GM21515 (cell line): Measurements from ENCODE around the gene RDH16.
"Not testable (repeated sequence)": the region's sequence is repeated elsewhere in the genome, so short reads cannot be mapped to it uniquely, and the experiment has no call there.

Experiments used
- ATAC-seq: cut with Tn5 transposase; IDR thresholded peaks from one replicate; pipeline ENCODE4 v1.9.1; 2021; ENCODE audit not compliant: unreplicated experiment

RDH16 gene

GRCh38 chr12:56927281-56927680 lies 30.1 kb downstream of the RDH16 start:
- ATAC-seq: no peak

DNA sequence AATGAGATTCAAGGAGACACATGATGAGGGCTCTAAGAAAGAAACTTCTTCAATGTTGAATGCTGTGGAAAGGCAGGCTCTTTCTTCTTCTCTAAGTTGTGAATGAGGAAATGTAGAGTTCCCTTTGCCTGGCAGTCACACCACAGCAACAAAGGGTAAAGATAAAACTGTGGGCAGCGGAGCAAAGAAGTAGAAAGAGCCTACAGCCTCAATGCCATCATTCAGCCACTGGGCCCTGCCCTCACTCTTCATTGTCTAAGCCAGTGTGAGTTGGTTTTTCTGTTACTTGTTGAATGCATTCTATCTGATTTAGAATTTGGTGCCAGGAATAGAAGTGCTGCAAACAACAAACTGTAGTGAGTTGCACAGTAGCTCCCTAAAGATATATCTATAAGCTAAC lies 35.4 kb downstream of the RDH16 start:
- no peak for ATAC-seq

- ATAC-seq: no peak
Measured at GRCh38 chr12:56921346-56921745, 36.1 kb downstream of the RDH16 start.

DNA sequence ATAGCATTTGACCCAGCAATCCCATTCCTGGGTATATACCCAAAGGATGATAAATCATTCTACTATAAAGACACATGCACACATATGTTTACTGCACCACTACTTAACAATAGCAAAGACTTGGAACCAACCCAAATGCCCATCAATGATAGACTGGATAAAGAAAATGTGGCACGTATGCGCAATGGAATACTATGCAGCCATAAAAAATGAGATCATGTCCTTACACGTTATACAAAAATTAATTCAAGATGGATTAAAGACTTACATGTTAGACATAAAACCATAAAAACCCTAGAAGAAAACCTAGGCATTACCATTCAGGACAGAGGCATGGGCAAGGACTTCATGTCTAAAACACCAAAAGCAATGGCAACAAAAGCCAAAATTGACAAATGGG lies 39.3 kb downstream of the RDH16 start:
- not testable (repeated sequence) for ATAC-seq

DNA sequence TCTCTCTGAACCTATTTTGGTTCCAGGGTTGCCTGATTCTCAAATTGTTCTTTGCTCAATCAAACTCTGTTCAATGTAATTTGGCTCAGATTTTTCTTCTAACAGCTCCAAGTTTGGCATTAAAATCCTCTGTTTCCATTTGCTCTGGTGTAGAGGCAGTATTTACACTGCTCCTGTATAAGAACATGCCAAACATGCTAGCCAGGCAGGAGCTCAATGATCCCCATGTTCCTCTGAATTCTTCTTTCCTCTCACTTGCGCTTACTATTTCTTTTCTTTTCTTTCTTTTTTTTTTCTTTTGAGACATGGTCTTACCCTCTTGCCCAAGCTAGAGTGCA lies 40.4 kb downstream of the RDH16 start:
- ATAC-seq: no peak

DNA sequence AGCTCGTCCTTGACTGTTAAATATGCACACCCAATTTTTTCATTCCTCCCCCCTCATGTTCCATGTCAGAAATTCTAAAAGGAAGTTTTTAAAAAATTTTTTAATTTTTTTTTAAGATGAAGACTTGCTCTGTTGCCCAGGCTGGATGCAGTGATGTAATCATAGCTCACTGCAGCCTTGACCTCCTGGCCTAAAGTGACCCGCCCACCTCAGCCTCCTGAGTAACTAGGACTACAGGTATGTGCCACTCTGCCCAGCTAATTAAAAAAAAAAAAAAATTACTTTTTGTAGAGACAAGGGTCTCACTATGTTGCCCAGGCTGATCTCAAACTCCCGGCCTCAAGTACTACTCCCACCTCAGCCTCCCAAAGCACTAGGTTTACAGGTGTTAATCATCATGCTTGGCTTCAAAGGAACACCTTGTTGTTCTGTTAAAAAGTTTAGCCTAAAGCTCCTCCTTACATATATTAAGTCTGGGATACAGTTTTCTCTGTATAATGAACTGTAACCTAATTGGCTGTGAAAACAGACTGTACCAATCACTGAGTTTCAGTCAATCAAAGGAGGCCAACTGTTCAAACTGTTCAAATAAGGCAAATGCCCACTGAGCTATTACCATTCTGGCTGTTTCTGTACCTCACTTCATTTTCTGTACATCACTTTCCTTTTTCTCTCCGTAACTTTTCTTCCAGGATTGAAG lies 41.0 kb downstream of the RDH16 start:
- no peak for ATAC-seq

DNA sequence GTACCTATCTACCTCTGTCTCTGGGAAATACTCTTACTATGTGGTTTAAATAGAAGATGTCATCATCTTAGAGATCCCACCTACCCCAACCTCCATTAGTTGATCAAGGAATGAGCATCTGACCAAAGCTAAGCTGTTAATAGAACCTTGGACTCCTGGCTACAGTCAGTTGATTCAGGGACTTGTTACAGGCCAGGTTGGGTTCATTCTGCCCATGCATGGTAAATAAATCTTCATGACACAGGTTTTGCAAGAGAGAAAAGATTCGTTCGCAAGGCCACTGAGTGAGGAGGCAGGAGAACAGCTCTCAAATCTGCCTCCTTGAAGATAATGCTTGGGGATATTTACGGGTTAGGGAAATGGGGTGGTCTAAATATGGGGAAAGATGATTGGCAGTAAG lies 42.7 kb downstream of the RDH16 start:
- no peak for ATAC-seq

- ATAC-seq: no peak
Measured at GRCh38 chr12:56914256-56914655, 43.2 kb downstream of the RDH16 start.

GRCh38 chr12:56909403-56909802 lies 48.0 kb downstream of the RDH16 start:
- ATAC-seq: not testable (repeated sequence)

GRCh38 chr12:56908136-56908535 lies 49.3 kb downstream of the RDH16 start:
- ATAC-seq: no peak

DNA sequence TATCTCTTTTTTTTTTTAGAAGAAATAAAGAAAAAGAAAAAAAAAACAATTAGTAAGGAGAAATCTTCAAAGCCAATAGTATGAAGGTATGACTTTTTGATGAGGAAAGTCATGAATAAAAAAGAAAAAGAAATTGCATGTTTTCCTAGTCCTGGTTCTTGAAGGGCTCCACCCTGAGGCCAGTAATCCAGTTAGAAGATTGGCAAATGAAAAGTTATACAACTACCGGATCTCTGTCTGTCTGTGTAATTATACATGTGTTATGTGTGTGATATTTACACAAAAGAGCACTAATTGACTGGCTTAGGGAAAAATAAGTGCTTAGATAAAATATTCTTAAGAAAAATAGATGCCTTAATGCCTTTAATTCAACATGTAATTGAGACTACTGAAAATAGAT lies 51.6 kb downstream of the RDH16 start:
- no peak for ATAC-seq

GRCh38 chr12:56903374-56903773 lies 54.0 kb downstream of the RDH16 start:
- ATAC-seq: no peak
